Measurements from ENCODE around the gene MAP3K14. TPM values are rescaled to one million over a fixed set of nuclear protein-coding genes. Genes with fewer than 3 reads are reported as not detected.
A peak's percentile ranks its signal among the peaks of the same experiment; 100 is the strongest.

The MAP3K14 gene
- total RNA-seq, 2 donors from 2014 or later, result 6.5 to 9.9 TPM

DNA sequence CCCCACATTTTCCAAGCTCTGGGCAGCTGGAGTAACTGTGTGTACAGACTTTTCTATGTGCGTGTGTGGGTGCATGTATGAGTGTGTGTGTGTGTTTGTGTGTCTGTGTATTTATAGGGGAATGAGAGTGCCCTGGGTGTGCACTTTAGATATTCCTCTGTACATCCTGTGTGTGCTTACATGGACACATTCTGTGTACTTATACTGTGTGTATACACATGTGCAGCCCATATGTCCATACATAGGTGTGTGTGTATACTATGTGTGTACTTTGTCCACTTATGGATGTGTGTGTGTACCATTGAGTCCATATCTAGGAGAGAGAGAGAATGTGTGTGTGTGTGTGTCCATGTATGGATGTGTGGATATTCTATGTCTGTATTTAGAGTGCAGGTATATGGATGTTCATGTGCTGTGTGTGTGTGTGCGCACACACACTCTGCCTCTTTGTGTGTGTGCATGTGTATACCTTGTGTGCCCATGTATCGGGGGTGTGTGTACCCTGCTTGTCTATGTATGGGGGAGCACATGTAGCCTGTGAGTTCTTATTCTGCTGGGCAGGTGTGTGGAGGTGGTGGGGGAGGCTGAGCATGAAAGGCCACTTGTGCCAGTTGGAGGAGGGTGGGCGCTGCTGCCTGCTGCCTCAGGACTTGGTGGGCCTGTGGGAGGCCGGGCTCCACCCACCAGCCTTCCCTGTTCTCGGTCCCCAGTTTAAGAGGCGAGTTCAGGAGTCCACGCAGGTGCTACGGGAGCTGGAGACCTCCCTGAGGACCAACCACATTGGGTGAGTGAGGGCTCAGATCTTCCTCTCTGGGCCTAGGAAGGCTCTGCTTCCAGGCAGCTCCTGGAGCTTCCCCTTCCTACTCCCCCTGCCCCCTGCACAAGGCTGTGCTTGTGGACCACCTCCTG lies 84.1 kb downstream of the MAP3K14 start:
- H3K36me3 ChIP-seq (replicated peaks in 1 of 2; ENCODE audit: insufficient read depth in 1 of 2, low read depth in 2 of 2), result no peaks in the 10 kb centered on the region
- H3K27ac ChIP-seq, result no peak overlapping the region
- DNase-seq (no peak), ATAC-seq (no peak)
- no peaks in the 10 kb centered on the region for H3K27me3 ChIP-seq
- H3K9me3 ChIP-seq, result no peaks in the 10 kb centered on the region
- no peak overlapping the region for H3K4me3 ChIP-seq
- 82 to 95% methylated on average over 7 to 8 of the region's 9 CpGs for WGBS, 2 donors
- TF ChIP-seq POLR2A (IDR thresholded peaks at IDR 0.05), result no peak
- TF ChIP-seq CTCF (IDR thresholded peaks at IDR 0.05), result no peak
- H3K4me1 ChIP-seq, result peaks cover 21% of the 10 kb centered on the region
- intact Hi-C loops (cut with DNase I), result no loop called here

DNA sequence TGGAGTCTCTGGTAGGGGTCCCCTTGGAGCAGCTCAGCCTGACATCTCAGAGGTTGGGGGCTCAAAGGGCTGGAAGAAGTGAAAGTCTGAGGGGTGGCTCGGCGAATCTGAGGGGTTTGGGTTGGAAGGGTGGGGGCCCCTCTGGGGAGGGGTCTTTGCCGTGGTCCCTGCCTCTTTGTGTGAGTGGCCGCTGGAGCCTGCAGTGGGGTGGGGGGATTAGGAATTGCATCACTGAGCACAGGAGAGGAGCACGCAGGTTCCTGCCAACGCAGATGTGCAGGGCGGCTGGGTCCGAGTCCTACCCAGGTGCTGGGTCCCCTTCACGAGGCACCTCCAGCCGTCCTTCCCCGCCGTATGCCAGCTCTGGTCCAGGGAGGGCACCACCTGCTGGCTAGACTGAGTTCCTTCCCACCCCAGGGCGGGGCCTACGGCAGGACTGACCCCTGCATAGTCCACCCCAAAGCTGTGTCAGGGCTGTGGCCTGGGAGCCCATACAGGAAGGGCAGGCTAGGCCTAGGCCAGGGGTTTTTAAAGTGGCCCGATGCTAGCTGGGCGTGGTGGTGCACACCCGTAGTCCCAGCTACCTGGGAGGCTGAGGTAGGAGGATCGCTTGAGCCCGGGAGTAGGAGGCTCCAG lies 85.2 kb downstream of the MAP3K14 start:
- no peaks in the 10 kb centered on the region for H3K36me3 ChIP-seq (replicated peaks in 1 of 2; ENCODE audit: insufficient read depth in 1 of 2, low read depth in 2 of 2)
- DNase-seq (peak in 1 of 4 donors; percentile 40), ATAC-seq (no peak)
- intact Hi-C loops (cut with DNase I), result no loop called here
- 70 to 72% methylated on average over 10 to 18 of the region's 19 CpGs for WGBS, 2 donors
- TF ChIP-seq CTCF (IDR thresholded peaks at IDR 0.05), result peak in 4 of 7 experiments; percentile 7 to 31 (median 22)
- no peak for TF ChIP-seq POLR2A (IDR thresholded peaks at IDR 0.05)
- no peaks in the 10 kb centered on the region for H3K27me3 ChIP-seq
- H3K4me3 ChIP-seq, result no peak overlapping the region
- no peaks in the 10 kb centered on the region for H3K9me3 ChIP-seq
- no peak overlapping the region for H3K27ac ChIP-seq
- H3K4me1 ChIP-seq, result peaks cover 25% of the 10 kb centered on the region

GRCh38 chr17:45230787-45231480 lies 85.9 kb downstream of the MAP3K14 start:
- Histone ChIP-seq H3K36me3 (replicated peaks in 1 of 2; ENCODE audit: insufficient read depth in 1 of 2, low read depth in 2 of 2) (no peaks in the 10 kb centered on the region), H3K27me3 (no peaks in the 10 kb centered on the region), H3K4me3 (no peak overlapping the region), H3K27ac (no peak overlapping the region), H3K4me1 (peaks cover 25% of the 10 kb centered on the region), H3K9me3 (no peaks in the 10 kb centered on the region)
- 55% methylated on average over 11 of the region's 12 CpGs; no CpG with 5 or more reads in 1 of the 2 donors for whole genome bisulfite sequencing, 2 donors
- ATAC-seq (no peak), DNase-seq (no peak)
- TF ChIP-seq POLR2A (IDR thresholded peaks at IDR 0.05), result no peak
- TF ChIP-seq CTCF (IDR thresholded peaks at IDR 0.05), result no peak
- intact Hi-C loops (cut with DNase I), result no loop called here

- H3K4me1 ChIP-seq, result peaks cover 25% of the 10 kb centered on the region
- TF ChIP-seq POLR2A (IDR thresholded peaks at IDR 0.05), result no peak
- TF ChIP-seq CTCF (IDR thresholded peaks at IDR 0.05), result no peak
- H3K36me3 ChIP-seq (replicated peaks in 1 of 2; ENCODE audit: insufficient read depth in 1 of 2, low read depth in 2 of 2), result no peaks in the 10 kb centered on the region
- no peak overlapping the region for H3K27ac ChIP-seq
- no peaks in the 10 kb centered on the region for H3K27me3 ChIP-seq
- DNase-seq, result no peak
- H3K4me3 ChIP-seq, result no peak overlapping the region
- 79 to 89% methylated on average over 2 to 4 of the region's 4 CpGs for WGBS, 2 donors
- no peaks in the 10 kb centered on the region for H3K9me3 ChIP-seq
- no peak for ATAC-seq
- intact Hi-C loops (cut with DNase I), result no loop called here
Measured at GRCh38 chr17:45230410-45230786, 86.4 kb downstream of the MAP3K14 start.
